CD4-positive, alpha-beta T cell (primary cell): ENCODE measurements around the gene KCNAB1. TPM values are rescaled to one million over a fixed set of nuclear protein-coding genes. Genes with fewer than 3 reads are reported as not detected.

Source experiments
- ATAC-seq: fragments of 200-7000 bp; cut with Tn5 transposase; one replicate; pipeline ENCODE4 v1.10.0; 2022; ENCODE audit warnings: mild to moderate bottlenecking; ENCODE audit not compliant: poor library complexity
- CTCF ChIA-PET: fragments of 350-600 bp; sonication (Branson Sonifier 250); formaldehyde crosslinking; loops from one replicate; lab custom pipeline; 2021; ENCODE audit warnings: antibody characterized with exemption, inconsistent platforms; lab: Charles Lee
- POLR2A ChIA-PET: fragments of 350-600 bp; sonication (Branson Sonifier 250); formaldehyde crosslinking; loops from one replicate; lab custom pipeline; 2021; ENCODE audit warnings: antibody characterized with exemption, inconsistent platforms; lab: Charles Lee
- DNase-seq, 14 experiments: peaks; one replicate each; pipeline ENCODE4 v3.0.0-alpha.2; 2013 to 2020; ENCODE audit warnings: mixed read lengths in 2 of 14
- H3K27ac ChIP-seq, 2 donors: one replicate each; pipeline versions ENCODE4 v1.5.1 to v1.7.0; 2013; ENCODE audit warnings: low read length in 2 of 2, low read depth in 1 of 2, mild to moderate bottlenecking in 1 of 2
- H3K27me3 ChIP-seq, 2 experiments: 1 replicate in 1 of 2; 2 replicates in 1 of 2; pipeline versions ENCODE4 v1.6.1 to v1.7.0; 2013; ENCODE audit warnings: low read length in 2 of 2, control low read depth in 1 of 2, mild to moderate bottlenecking in 1 of 2, moderate library complexity in 1 of 2; ENCODE audit not compliant: insufficient read depth in 2 of 2, control insufficient read depth in 1 of 2
- H3K36me3 ChIP-seq: one replicate; pipeline ENCODE4 v1.6.1; 2013; ENCODE audit warnings: low read length, control low read depth; ENCODE audit not compliant: insufficient read depth
- H3K4me1 ChIP-seq: one replicate; pipeline ENCODE4 v1.6.1; 2013; ENCODE audit warnings: low read length, control low read depth; ENCODE audit not compliant: insufficient read depth
- H3K4me3 ChIP-seq: one replicate; pipeline ENCODE4 v1.5.1; 2013; ENCODE audit warnings: mild to moderate bottlenecking, low read length, moderate library complexity
- H3K9me3 ChIP-seq, 2 experiments: 1 replicate in 1 of 2; 2 replicates in 1 of 2; pipeline versions ENCODE4 v1.6.1 to v1.7.0; 2013; ENCODE audit warnings: low read length in 2 of 2, mild to moderate bottlenecking in 2 of 2, control low read depth in 1 of 2, moderate library complexity in 1 of 2; ENCODE audit not compliant: control insufficient read depth in 1 of 2, insufficient read depth in 1 of 2
- H3K27ac Mint-ChIP-seq: one replicate; pipeline ENCODE4 v1.8.0; 2020; ENCODE audit warnings: mixed read lengths
- H3K27me3 Mint-ChIP-seq: one replicate; pipeline ENCODE4 v1.8.0; 2021; ENCODE audit warnings: mixed read lengths
- H3K36me3 Mint-ChIP-seq: one replicate; pipeline ENCODE4 v1.8.0; 2021; ENCODE audit warnings: low read depth, mixed read lengths
- H3K4me1 Mint-ChIP-seq: one replicate; pipeline ENCODE4 v1.8.0; 2021; ENCODE audit warnings: low read depth, mixed read lengths
- H3K4me3 Mint-ChIP-seq: one replicate; pipeline ENCODE4 v1.8.0; 2020; ENCODE audit warnings: mild to moderate bottlenecking, mixed read lengths
- H3K9me3 Mint-ChIP-seq: one replicate; pipeline ENCODE4 v1.8.0; 2020; ENCODE audit warnings: mixed read lengths
- CTCF ChIP-seq: fragments of 200-600 bp; IDR thresholded peaks from one replicate; pipeline ENCODE4 v1.8.0; 2022; ENCODE audit warnings: antibody characterized with exemption, mild to moderate bottlenecking
- intact Hi-C, 2 experiments: fragments of 100-400 bp; cut with DNase I in 1 of 2; cut with micrococcal nuclease in 1 of 2; formaldehyde crosslinking; loops; one replicate each; pipeline versions ENCODE4 v1.15.1 to v1.9.0; 2023 to 2025; cut with DNase I, micrococcal nuclease
- total RNA-seq, 174 experiments: library from RNA in 2 of 174; stranded (reverse) in 2 of 174; gene quantifications; one replicate each; pipeline ENCODE4 v1.2.3 and lab custom pipeline; 2021 to 2026

The KCNAB1 gene
- total RNA-seq, 2 experiments from 2014 or later = 0.14 TPM; not detected in 1

GRCh38 chr3:156432563-156432962 lies 312.2 kb downstream of the KCNAB1 start:
- no peaks in the 10 kb centered on the region for H3K4me1 Mint-ChIP-seq
- ChIA-PET POLR2A (no interaction called here), CTCF (no interaction called here)
- no peak overlapping the region for H3K4me3 Mint-ChIP-seq
- intact Hi-C loops = no loop called here
- Histone ChIP-seq H3K27ac (no peak overlapping the region), H3K4me1 (no peaks in the 10 kb centered on the region), H3K9me3 (no peaks in the 10 kb centered on the region), H3K36me3 (no peaks in the 10 kb centered on the region), H3K4me3 (no peak overlapping the region), H3K27me3 (peaks cover 0 to 2% of the 10 kb centered on the region in 2 experiments)
- H3K36me3 Mint-ChIP-seq = no peaks in the 10 kb centered on the region
- H3K27me3 Mint-ChIP-seq = peaks cover 10% of the 10 kb centered on the region
- ATAC-seq (no peak), DNase-seq (no peak)
- no peak for TF ChIP-seq CTCF
- no peak overlapping the region for H3K27ac Mint-ChIP-seq
- H3K9me3 Mint-ChIP-seq = no peaks in the 10 kb centered on the region

- DNase-seq (no peak), ATAC-seq (no peak)
- no peaks in the 10 kb centered on the region for H3K9me3 ChIP-seq
- intact Hi-C loops = no loop called here
- H3K36me3 Mint-ChIP-seq = no peaks in the 10 kb centered on the region
- no peak overlapping the region for H3K27ac ChIP-seq
- H3K4me1 Mint-ChIP-seq = no peaks in the 10 kb centered on the region
- no peaks in the 10 kb centered on the region for H3K4me1 ChIP-seq
- peaks cover 10% of the 10 kb centered on the region for H3K27me3 Mint-ChIP-seq
- H3K9me3 Mint-ChIP-seq = no peaks in the 10 kb centered on the region
- no peak for TF ChIP-seq CTCF
- H3K4me3 Mint-ChIP-seq = no peak overlapping the region
- ChIA-PET POLR2A (no interaction called here), CTCF (no interaction called here)
- H3K36me3 ChIP-seq = no peaks in the 10 kb centered on the region
- H3K4me3 ChIP-seq = no peak overlapping the region
- no peak overlapping the region for H3K27ac Mint-ChIP-seq
- H3K27me3 ChIP-seq = peaks cover 0 to 2% of the 10 kb centered on the region in 2 experiments
These were observed 312.8 kb downstream of the KCNAB1 start for GRCh38 chr3:156433138-156433537.

GRCh38 chr3:156433910-156434309 lies 313.5 kb downstream of the KCNAB1 start:
- intact Hi-C loops = no loop called here
- no peaks in the 10 kb centered on the region for H3K36me3 Mint-ChIP-seq
- POLR2A ChIA-PET = no interaction called here
- Histone ChIP-seq H3K4me3 (no peak overlapping the region), H3K4me1 (no peaks in the 10 kb centered on the region), H3K27ac (no peak overlapping the region), H3K27me3 (peaks cover 0 to 2% of the 10 kb centered on the region in 2 experiments), H3K9me3 (no peaks in the 10 kb centered on the region), H3K36me3 (no peaks in the 10 kb centered on the region)
- TF ChIP-seq CTCF = no peak
- H3K27ac Mint-ChIP-seq = no peak overlapping the region
- no peak overlapping the region for H3K4me3 Mint-ChIP-seq
- CTCF ChIA-PET = interaction anchor here (1.0 kb wide), 1 partner anchor 76 kb away, joined by 3 read pairs; no protein-coding TSS in a partner anchor
- no peaks in the 10 kb centered on the region for H3K4me1 Mint-ChIP-seq
- DNase-seq (no peak), ATAC-seq (no peak)
- peaks cover 15% of the 10 kb centered on the region for H3K27me3 Mint-ChIP-seq
- no peaks in the 10 kb centered on the region for H3K9me3 Mint-ChIP-seq
